Ectodermal cell (in vitro differentiated cells): ENCODE measurements around the gene KDM1A.

ENCODE experiments used
- H3K27ac ChIP-seq: 2 replicates; pipeline ENCODE4 v1.7.0; 2013; ENCODE audit warnings: mild to moderate bottlenecking, low read depth, low read length; ENCODE audit not compliant: insufficient read depth, poor library complexity, severe bottlenecking
- H3K27me3 ChIP-seq: 2 replicates; pipeline ENCODE4 v1.7.0; 2013; ENCODE audit warnings: mild to moderate bottlenecking, low read length; ENCODE audit not compliant: insufficient read depth, control insufficient read depth, poor library complexity, severe bottlenecking
- H3K36me3 ChIP-seq: one replicate; pipeline ENCODE4 v1.7.0; 2013; ENCODE audit warnings: low read length; ENCODE audit not compliant: control insufficient read depth, insufficient read depth
- H3K4me1 ChIP-seq: one replicate; pipeline ENCODE4 v1.7.0; 2013; ENCODE audit warnings: low read length; ENCODE audit not compliant: control insufficient read depth, insufficient read depth
- H3K4me3 ChIP-seq: 2 replicates; pipeline ENCODE4 v1.7.0; 2013; ENCODE audit warnings: low read depth, low read length, control low read depth; ENCODE audit not compliant: insufficient read depth
- H3K9me3 ChIP-seq: 2 replicates; pipeline ENCODE4 v1.7.0; 2013; ENCODE audit warnings: mild to moderate bottlenecking, low read length, moderate library complexity; ENCODE audit not compliant: control insufficient read depth
- WGBS, 2 experiments: methylation state at CpG; one replicate each; pipeline ENCODE4 v1.1.7; 2013; ENCODE audit warnings: missing lambda C conversion rate in 2 of 2; 5-methylcytosine and 5-hydroxymethylcytosine counted together

KDM1A gene

DNA sequence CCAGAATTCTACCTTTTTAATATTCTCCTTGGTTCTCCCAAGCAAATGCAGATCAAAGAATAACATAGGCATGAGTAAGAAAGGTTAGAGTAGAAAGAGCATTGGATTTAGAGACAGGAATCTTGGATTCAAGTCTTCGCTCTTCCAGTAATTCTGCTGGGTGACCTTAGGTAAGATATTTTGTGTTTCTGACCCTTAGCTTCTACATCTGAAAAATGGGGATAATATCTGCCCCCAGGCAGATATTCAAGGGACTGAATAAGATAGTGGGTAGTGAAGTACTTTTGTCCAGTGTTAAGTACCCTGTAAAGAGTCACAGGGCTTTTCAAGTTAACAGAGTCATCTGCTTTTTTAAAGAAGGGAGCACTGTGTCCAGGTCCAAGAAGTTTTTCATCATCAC is 70.8 kb downstream of the KDM1A start:
- no peaks in the 10 kb centered on the region for H3K4me1 ChIP-seq
- no peak overlapping the region for H3K27ac ChIP-seq
- no peak overlapping the region for H3K4me3 ChIP-seq
- H3K27me3 ChIP-seq = no peaks in the 10 kb centered on the region
- H3K9me3 ChIP-seq = no peaks in the 10 kb centered on the region
- WGBS, 2 experiments = 95 to 97% methylated on average over 1 of the region's 1 CpG
- peaks cover 44% of the 10 kb centered on the region for H3K36me3 ChIP-seq

DNA sequence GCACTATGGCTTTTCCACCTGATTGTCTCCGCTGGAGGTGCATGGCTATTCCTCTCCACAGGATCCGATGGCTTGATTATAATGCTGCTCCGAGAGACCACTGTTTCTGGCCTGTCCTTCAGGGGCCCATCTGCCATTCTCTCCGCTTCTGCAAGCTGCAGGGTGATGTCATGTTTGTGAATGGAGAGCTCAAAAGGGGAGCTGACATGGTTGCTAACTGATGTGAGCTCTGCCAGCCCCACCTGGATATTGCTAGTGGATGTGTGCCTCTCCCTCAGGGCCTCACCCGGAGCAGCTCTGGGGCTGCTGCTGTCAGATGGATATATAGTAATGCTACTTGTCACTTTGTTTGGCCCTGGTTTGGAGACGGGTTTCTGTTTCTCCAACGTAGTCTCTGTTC is 72.3 kb downstream of the KDM1A start:
- no peaks in the 10 kb centered on the region for H3K27me3 ChIP-seq
- H3K36me3 ChIP-seq = peaks cover 39% of the 10 kb centered on the region
- no peak overlapping the region for H3K27ac ChIP-seq
- H3K9me3 ChIP-seq = no peaks in the 10 kb centered on the region
- H3K4me1 ChIP-seq = no peaks in the 10 kb centered on the region
- H3K4me3 ChIP-seq = no peak overlapping the region
- 94 to 96% methylated on average over 7 of the region's 7 CpGs for WGBS, 2 experiments

- no peaks in the 10 kb centered on the region for H3K4me1 ChIP-seq
- H3K27me3 ChIP-seq = no peaks in the 10 kb centered on the region
- no peaks in the 10 kb centered on the region for H3K9me3 ChIP-seq
- WGBS, 2 experiments = 88% methylated on average over 12 of the region's 12 CpGs
- H3K4me3 ChIP-seq = no peak overlapping the region
- H3K27ac ChIP-seq = no peak overlapping the region
- peaks cover 35% of the 10 kb centered on the region for H3K36me3 ChIP-seq
Measured at GRCh38 chr1:23092447-23092846, 73.2 kb downstream of the KDM1A start.

DNA sequence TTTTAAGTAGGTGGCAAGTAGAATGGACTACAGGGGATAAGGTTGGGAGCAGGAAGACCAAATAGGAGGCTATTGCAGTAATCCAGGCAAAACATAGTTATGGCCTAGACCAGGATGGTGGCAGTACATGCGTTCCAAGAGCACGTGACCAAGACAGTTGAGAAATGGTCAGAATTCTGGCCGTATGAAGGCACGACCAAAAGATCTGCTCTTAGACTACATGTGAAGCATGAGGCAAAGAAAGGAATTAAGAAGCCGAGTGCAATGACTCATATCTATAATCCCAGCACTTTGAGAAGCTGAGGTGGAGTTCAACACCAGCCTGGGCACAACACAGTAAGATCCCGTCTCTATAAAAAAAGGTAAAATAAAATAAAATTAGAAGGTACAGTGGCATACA is 78.0 kb downstream of the KDM1A start:
- H3K4me1 ChIP-seq = peaks cover 10% of the 10 kb centered on the region
- H3K27ac ChIP-seq = no peak overlapping the region

GRCh38 chr1:23098463-23099170 is 79.3 kb downstream of the KDM1A start:
- no peak overlapping the region for H3K27ac ChIP-seq

More for the DNA sequence above, 78.0 kb downstream of the KDM1A start:
- Histone ChIP-seq H3K4me3 (no peak overlapping the region), H3K9me3 (no peaks in the 10 kb centered on the region), H3K27me3 (no peaks in the 10 kb centered on the region), H3K36me3 (peaks cover 12% of the 10 kb centered on the region)
- WGBS, 2 experiments = 95 to 96% methylated on average over 6 of the region's 6 CpGs

GRCh38 chr1:23099171-23099536 is 79.9 kb downstream of the KDM1A start:
- no CpG with 5 or more reads among the region's 1 CpG for WGBS, 2 experiments
- peaks cover under 1% of the 10 kb centered on the region for H3K36me3 ChIP-seq
- H3K4me3 ChIP-seq = no peak overlapping the region
- no peaks in the 10 kb centered on the region for H3K9me3 ChIP-seq
- H3K27ac ChIP-seq = no peak overlapping the region
- peaks cover 10% of the 10 kb centered on the region for H3K4me1 ChIP-seq
- H3K27me3 ChIP-seq = no peaks in the 10 kb centered on the region

More at GRCh38 chr1:23098463-23099170, 79.3 kb downstream of the KDM1A start:
- Histone ChIP-seq H3K4me1 (peaks cover 10% of the 10 kb centered on the region), H3K4me3 (no peak overlapping the region), H3K36me3 (peaks cover 6% of the 10 kb centered on the region), H3K9me3 (no peaks in the 10 kb centered on the region), H3K27me3 (no peaks in the 10 kb centered on the region)
- 67 to 69% methylated on average over 12 of the region's 12 CpGs for WGBS, 2 experiments

DNA sequence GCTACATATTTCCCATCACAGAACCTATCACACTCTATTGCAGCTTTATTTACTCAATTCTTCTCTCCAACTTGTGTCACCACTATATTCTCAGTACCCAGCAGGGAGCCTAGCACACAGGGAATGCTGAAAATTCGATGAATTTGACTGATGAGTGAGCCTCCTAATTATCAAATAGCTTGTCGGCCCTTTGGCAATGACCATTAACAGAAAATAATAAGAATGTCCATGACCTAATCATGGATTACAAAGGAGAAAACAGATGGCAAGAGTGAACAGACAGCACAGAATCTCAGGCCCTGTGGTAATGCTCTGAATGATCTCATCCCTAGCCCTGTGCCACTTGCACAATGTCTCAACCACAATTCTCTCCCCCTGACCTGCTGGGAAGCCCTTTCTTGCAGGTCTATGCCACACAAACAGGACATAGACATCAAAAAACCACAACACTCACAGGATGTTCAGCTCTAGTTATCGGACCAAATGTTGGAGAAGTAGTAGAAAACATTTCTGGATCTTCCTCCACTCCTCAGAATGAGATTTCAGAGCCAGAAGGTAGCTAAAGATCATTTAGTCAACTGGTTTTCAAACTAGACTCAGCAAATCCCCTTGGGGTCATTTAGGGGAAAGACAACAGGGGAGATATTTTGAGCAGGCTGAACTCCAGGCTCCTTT is 80.9 kb downstream of the KDM1A start:
- H3K27me3 ChIP-seq = no peaks in the 10 kb centered on the region
- H3K27ac ChIP-seq = no peak overlapping the region
- no peaks in the 10 kb centered on the region for H3K36me3 ChIP-seq
- H3K4me1 ChIP-seq = peaks cover 10% of the 10 kb centered on the region
- no peak overlapping the region for H3K4me3 ChIP-seq
- 82 to 90% methylated on average over 3 of the region's 3 CpGs for WGBS, 2 experiments
- H3K9me3 ChIP-seq = no peaks in the 10 kb centered on the region

GRCh38 chr1:23101101-23101827 is 82.0 kb downstream of the KDM1A start:
- Histone ChIP-seq H3K4me1 (peaks cover 10% of the 10 kb centered on the region), H3K27me3 (no peaks in the 10 kb centered on the region), H3K27ac (no peak overlapping the region), H3K36me3 (no peaks in the 10 kb centered on the region), H3K9me3 (no peaks in the 10 kb centered on the region), H3K4me3 (no peak overlapping the region)
- WGBS, 2 experiments = 87 to 89% methylated on average over 3 of the region's 3 CpGs

DNA sequence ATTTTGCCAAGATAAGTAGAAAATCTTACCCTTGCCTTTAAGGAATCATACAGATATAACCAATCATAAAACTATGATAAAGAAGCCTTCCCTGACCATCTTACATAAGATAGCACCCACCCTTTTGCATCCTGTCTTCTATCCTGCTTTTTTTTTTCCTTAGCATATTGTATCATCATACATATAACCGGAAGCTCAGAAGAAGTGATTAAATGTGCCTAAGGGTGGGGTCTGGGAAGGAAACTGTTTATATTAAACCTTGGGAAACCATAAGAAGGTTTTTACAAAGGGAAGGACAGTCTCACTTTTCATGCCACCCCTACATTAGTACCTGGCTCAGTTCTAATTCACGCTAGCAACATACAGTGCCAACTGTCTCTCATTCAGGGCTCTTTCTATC is 82.6 kb downstream of the KDM1A start:
- Histone ChIP-seq H3K4me1 (peaks cover 10% of the 10 kb centered on the region), H3K36me3 (no peaks in the 10 kb centered on the region), H3K27ac (no peak overlapping the region), H3K9me3 (no peaks in the 10 kb centered on the region), H3K27me3 (no peaks in the 10 kb centered on the region), H3K4me3 (no peak overlapping the region)
- 93 to 100% methylated on average over 1 of the region's 2 CpGs for WGBS, 2 experiments

- H3K4me3 ChIP-seq = no peak overlapping the region
- H3K36me3 ChIP-seq = no peaks in the 10 kb centered on the region
- H3K27me3 ChIP-seq = no peaks in the 10 kb centered on the region
- no peaks in the 10 kb centered on the region for H3K9me3 ChIP-seq
- no CpG with 5 or more reads among the region's 1 CpG for WGBS, 2 experiments
- peaks cover 10% of the 10 kb centered on the region for H3K4me1 ChIP-seq
- no peak overlapping the region for H3K27ac ChIP-seq
Measured at GRCh38 chr1:23102289-23102688, 83.0 kb downstream of the KDM1A start.
